Measurements from ENCODE around the gene UBTF.

The UBTF gene

GRCh38 chr17:44257815-44258760 is 38.6 kb upstream of the UBTF start:
- no peaks in the 10 kb centered on the region for H3K79me2 ChIP-seq (ENCODE audit: control insufficient read depth, low read length)
- no peak overlapping the region for H3K4me2 ChIP-seq (ENCODE audit: low read length)
- H3K36me3 ChIP-seq (ENCODE audit: control insufficient read depth, low read length), result no peaks in the 10 kb centered on the region
- no peaks in the 10 kb centered on the region for H3K4me1 ChIP-seq (ENCODE audit: control insufficient read depth, low read length)
- no peak overlapping the region for H3K4me3 ChIP-seq (ENCODE audit: low read length)
- peaks cover 8% of the 10 kb centered on the region; the same call in 1 of the 2 replicates for H3K27me3 ChIP-seq (ENCODE audit: control insufficient read depth, low read length)
- no peaks in the 10 kb centered on the region for H4K20me1 ChIP-seq (ENCODE audit: control insufficient read depth, insufficient read depth, low read depth, low read length)
- H3K9me2 ChIP-seq (replicated peaks; ENCODE audit: control insufficient read depth, low read length), result no peaks in the 10 kb centered on the region
- H3K27ac ChIP-seq (ENCODE audit: low read depth, low read length), result no peak overlapping the region
- TF ChIP-seq, protein P1, sequence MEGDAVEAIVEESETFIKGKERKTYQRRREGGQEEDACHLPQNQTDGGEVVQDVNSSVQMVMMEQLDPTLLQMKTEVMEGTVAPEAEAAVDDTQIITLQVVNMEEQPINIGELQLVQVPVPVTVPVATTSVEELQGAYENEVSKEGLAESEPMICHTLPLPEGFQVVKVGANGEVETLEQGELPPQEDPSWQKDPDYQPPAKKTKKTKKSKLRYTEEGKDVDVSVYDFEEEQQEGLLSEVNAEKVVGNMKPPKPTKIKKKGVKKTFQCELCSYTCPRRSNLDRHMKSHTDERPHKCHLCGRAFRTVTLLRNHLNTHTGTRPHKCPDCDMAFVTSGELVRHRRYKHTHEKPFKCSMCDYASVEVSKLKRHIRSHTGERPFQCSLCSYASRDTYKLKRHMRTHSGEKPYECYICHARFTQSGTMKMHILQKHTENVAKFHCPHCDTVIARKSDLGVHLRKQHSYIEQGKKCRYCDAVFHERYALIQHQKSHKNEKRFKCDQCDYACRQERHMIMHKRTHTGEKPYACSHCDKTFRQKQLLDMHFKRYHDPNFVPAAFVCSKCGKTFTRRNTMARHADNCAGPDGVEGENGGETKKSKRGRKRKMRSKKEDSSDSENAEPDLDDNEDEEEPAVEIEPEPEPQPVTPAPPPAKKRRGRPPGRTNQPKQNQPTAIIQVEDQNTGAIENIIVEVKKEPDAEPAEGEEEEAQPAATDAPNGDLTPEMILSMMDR (IDR thresholded peaks at IDR 0.05; ENCODE audit: low read depth, low read length, poor library complexity, severe bottlenecking), result no peak
- TF ChIP-seq EZH2phosphoT487 (IDR thresholded peaks at IDR 0.05; ENCODE audit: borderline replicate concordance, low read length), result no peak
- no peaks in the 10 kb centered on the region for H3F3A ChIP-seq (ENCODE audit: control insufficient read depth, insufficient read depth)
- H3K9me3 ChIP-seq (ENCODE audit: control insufficient read depth, insufficient read depth, low read length), result no peaks in the 10 kb centered on the region

GRCh38 chr17:44256671-44257070 is 37.2 kb upstream of the UBTF start:
- no peaks in the 10 kb centered on the region for H3K4me1 ChIP-seq (ENCODE audit: control insufficient read depth, low read length)
- no peaks in the 10 kb centered on the region for H3K9me2 ChIP-seq (replicated peaks; ENCODE audit: control insufficient read depth, low read length)
- H3K4me2 ChIP-seq (ENCODE audit: low read length), result no peak overlapping the region
- H3K79me2 ChIP-seq (ENCODE audit: control insufficient read depth, low read length), result no peaks in the 10 kb centered on the region
- no peaks in the 10 kb centered on the region for H3F3A ChIP-seq (ENCODE audit: control insufficient read depth, insufficient read depth)
- no peak overlapping the region for H3K27ac ChIP-seq (ENCODE audit: low read depth, low read length)
- H3K36me3 ChIP-seq (ENCODE audit: control insufficient read depth, low read length), result no peaks in the 10 kb centered on the region
- H3K4me3 ChIP-seq (ENCODE audit: low read length), result no peak overlapping the region
- no peaks in the 10 kb centered on the region for H3K9me3 ChIP-seq (ENCODE audit: control insufficient read depth, insufficient read depth, low read length)
- TF ChIP-seq EZH2phosphoT487 (IDR thresholded peaks at IDR 0.05; ENCODE audit: borderline replicate concordance, low read length), result no peak
- TF ChIP-seq, protein P1 (IDR thresholded peaks at IDR 0.05; ENCODE audit: low read depth, low read length, poor library complexity, severe bottlenecking), result no peak
- H3K27me3 ChIP-seq (ENCODE audit: control insufficient read depth, low read length), result peaks cover 8% of the 10 kb centered on the region; the same call in 1 of the 2 replicates
- H4K20me1 ChIP-seq (ENCODE audit: control insufficient read depth, insufficient read depth, low read depth, low read length), result no peaks in the 10 kb centered on the region

- H3K4me3 ChIP-seq (ENCODE audit: low read length), result no peak overlapping the region
- H3K9me2 ChIP-seq (replicated peaks; ENCODE audit: control insufficient read depth, low read length), result no peaks in the 10 kb centered on the region
- H3K79me2 ChIP-seq (ENCODE audit: control insufficient read depth, low read length), result no peaks in the 10 kb centered on the region
- H3K4me1 ChIP-seq (ENCODE audit: control insufficient read depth, low read length), result no peaks in the 10 kb centered on the region
- TF ChIP-seq, protein P1 (IDR thresholded peaks at IDR 0.05; ENCODE audit: low read depth, low read length, poor library complexity, severe bottlenecking), result no peak
- no peak for TF ChIP-seq EZH2phosphoT487 (IDR thresholded peaks at IDR 0.05; ENCODE audit: borderline replicate concordance, low read length)
- peaks cover 8% of the 10 kb centered on the region; the same call in 1 of the 2 replicates for H3K27me3 ChIP-seq (ENCODE audit: control insufficient read depth, low read length)
- no peaks in the 10 kb centered on the region for H3K9me3 ChIP-seq (ENCODE audit: control insufficient read depth, insufficient read depth, low read length)
- H3F3A ChIP-seq (ENCODE audit: control insufficient read depth, insufficient read depth), result no peaks in the 10 kb centered on the region
- no peaks in the 10 kb centered on the region for H4K20me1 ChIP-seq (ENCODE audit: control insufficient read depth, insufficient read depth, low read depth, low read length)
- no peak overlapping the region for H3K27ac ChIP-seq (ENCODE audit: low read depth, low read length)
- H3K4me2 ChIP-seq (ENCODE audit: low read length), result no peak overlapping the region
- H3K36me3 ChIP-seq (ENCODE audit: control insufficient read depth, low read length), result no peaks in the 10 kb centered on the region
Measured at GRCh38 chr17:44255915-44256314, 36.4 kb upstream of the UBTF start.
